ENCODE data around the gene HTN1.
"Not testable (repeated sequence)": the region's sequence is repeated elsewhere in the genome, so short reads cannot be mapped to it uniquely, and the experiment has no call there.

HTN1 gene

DNA sequence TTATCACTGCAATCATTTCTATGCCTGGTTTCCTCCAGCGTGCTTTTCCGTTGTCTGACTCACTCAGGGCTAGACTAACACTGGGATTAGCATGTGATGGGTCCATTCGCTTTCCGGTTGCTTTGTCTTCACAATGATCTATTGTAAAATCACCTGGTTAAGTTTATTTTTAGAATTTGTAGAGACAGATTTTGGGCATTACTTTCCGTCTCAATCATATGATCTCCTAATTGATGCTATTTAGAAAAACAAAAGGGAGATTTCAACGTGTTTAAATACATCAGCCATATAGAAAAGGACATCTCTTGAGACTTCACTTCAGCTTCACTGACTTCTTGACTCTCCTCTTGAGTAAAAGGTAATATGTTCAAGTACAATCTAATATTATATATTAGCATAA lies at the start of gene HTN1:
Gene HTN1, plus strand, starts transcription at position 301 of the 400 bp plus-strand sequence. CDS start 2,639 bp downstream, outside the sequence.
- not testable (repeated sequence) for H3K4me3 ChIP-seq (ENCODE audit: low read depth, low read length); DNase-seq (ENCODE audit: low read depth)

DNA sequence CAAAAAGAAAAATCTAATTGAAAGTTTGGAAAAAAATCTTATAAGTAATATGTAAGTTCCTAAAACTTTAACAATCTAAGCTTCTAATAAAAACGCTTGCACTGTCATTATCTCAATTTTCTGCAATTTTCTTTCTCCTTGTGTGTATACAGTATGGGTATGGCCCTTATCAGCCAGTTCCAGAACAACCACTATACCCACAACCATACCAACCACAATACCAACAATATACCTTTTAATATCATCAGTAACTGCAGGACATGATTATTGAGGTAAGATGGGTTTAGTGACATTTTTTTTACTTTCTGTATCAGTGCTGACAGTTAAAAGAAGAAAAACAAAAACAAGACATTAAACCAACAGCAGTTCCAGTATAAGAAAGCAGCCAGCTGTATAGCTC lies 49.5 kb upstream of the HTN1 start:
- no peak for DNase-seq (ENCODE audit: low read depth)
- TF ChIP-seq, protein P1, sequence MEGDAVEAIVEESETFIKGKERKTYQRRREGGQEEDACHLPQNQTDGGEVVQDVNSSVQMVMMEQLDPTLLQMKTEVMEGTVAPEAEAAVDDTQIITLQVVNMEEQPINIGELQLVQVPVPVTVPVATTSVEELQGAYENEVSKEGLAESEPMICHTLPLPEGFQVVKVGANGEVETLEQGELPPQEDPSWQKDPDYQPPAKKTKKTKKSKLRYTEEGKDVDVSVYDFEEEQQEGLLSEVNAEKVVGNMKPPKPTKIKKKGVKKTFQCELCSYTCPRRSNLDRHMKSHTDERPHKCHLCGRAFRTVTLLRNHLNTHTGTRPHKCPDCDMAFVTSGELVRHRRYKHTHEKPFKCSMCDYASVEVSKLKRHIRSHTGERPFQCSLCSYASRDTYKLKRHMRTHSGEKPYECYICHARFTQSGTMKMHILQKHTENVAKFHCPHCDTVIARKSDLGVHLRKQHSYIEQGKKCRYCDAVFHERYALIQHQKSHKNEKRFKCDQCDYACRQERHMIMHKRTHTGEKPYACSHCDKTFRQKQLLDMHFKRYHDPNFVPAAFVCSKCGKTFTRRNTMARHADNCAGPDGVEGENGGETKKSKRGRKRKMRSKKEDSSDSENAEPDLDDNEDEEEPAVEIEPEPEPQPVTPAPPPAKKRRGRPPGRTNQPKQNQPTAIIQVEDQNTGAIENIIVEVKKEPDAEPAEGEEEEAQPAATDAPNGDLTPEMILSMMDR (IDR thresholded peaks at IDR 0.05; ENCODE audit: insufficient read depth, low read depth, low read length, missing control alignments), result no peak
- no peak overlapping the region for H3K4me3 ChIP-seq (ENCODE audit: low read depth, low read length)

GRCh38 chr4:70002507-70002906 lies 47.7 kb upstream of the HTN1 start:
- no peak overlapping the region for H3K4me3 ChIP-seq (ENCODE audit: low read depth, low read length)
- TF ChIP-seq, protein P1 (IDR thresholded peaks at IDR 0.05; ENCODE audit: insufficient read depth, low read depth, low read length, missing control alignments), result no peak
- DNase-seq (ENCODE audit: low read depth), result no peak

DNA sequence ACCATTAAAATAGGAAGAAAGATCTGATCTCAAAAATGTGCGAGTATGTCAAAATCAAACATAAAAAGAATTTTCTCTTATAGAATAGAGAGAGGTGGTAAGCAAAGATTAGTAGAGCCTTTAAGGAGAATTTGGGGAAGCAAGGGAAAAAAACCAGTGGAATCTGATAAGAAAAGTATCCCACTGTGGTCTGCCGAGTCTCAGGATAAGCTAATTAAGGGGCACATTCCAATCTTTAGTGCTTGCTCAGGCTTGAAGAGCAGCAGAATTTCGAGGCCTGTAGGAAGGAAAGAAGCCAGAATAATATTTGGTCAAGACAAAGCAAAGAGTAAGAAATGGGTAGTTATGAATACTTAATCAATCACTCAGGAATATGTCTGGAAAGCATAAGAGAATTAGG lies 41.5 kb upstream of the HTN1 start:
- H3K4me3 ChIP-seq (ENCODE audit: low read depth, low read length), result no peak overlapping the region
- DNase-seq (ENCODE audit: low read depth), result no peak
- TF ChIP-seq, protein P1 (IDR thresholded peaks at IDR 0.05; ENCODE audit: insufficient read depth, low read depth, low read length, missing control alignments), result no peak

- DNase-seq (ENCODE audit: low read depth); H3K4me3 ChIP-seq (ENCODE audit: low read depth, low read length): not testable (repeated sequence)
Measured at GRCh38 chr4:70019006-70019405, 31.2 kb upstream of the HTN1 start.

DNA sequence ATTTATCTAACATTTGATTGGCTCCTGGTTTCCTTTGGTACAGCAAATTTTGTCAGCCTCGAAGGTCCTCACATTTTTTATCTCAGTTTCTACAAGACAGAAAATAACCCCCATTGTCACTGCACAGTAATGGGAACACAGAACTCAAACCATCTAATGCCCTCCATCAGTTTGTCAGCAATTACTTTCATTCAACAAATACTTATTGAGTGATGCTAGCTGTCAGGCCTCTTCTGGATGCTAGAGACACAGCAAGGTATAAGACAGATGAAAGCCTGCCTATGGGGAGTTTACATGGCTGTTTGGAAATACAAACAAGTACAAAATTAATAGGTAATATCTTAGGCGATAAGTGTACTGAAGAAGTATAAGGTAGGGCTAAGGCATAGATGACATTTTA lies 27.0 kb upstream of the HTN1 start:
- TF ChIP-seq, protein P1 (IDR thresholded peaks at IDR 0.05; ENCODE audit: insufficient read depth, low read depth, low read length, missing control alignments), result no peak
- no peak for DNase-seq (ENCODE audit: low read depth)
- no peak overlapping the region for H3K4me3 ChIP-seq (ENCODE audit: low read depth, low read length)

DNA sequence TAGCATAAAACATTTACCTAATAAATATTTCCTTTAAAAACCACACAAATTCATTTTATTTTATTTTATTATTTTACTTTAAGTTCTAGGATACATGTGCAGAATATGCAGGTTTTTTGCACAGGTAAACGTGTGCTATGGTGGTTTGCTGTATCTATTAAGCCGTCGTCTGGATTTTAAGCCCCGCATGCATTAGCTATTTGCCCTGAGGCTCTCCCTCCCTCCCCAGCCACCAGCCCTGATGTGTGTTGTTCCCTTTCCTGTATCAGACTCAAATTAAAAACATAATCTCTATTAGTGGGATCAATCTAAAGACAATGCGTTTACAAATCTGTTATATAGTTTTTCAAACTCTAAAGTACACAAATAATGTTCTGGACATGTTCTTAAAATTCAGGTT lies 23.2 kb upstream of the HTN1 start:
- TF ChIP-seq, protein P1 (IDR thresholded peaks at IDR 0.05; ENCODE audit: insufficient read depth, low read depth, low read length, missing control alignments), result no peak
- DNase-seq (ENCODE audit: low read depth), result no peak
- H3K4me3 ChIP-seq (ENCODE audit: low read depth, low read length), result no peak overlapping the region

DNA sequence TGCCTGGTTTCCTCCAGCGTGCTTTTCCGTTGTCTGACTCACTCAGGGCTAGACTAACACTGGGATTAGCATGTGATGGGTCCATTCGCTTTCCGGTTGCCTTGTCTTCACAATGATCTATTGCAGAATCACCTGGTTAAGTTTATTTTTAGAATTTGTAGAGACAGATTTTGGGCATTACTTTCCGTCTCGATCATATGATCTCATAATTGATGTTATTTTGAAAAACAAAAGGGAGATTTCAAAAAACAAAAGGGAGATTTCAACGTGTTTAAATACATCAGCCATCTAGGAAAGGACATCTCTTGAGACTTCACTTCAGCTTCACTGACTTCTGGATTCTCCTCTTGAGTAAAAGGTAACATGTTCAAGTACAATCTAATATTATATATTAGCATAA lies 22.1 kb upstream of the HTN1 start, which contains the start of gene HTN3:
Gene HTN3, plus strand, starts transcription at position 301 of the 400 bp plus-strand sequence. CDS start 2,282 bp downstream, outside the sequence.
- H3K4me3 ChIP-seq (ENCODE audit: low read depth, low read length); DNase-seq (ENCODE audit: low read depth): not testable (repeated sequence)

- H3K4me3 ChIP-seq (ENCODE audit: low read depth, low read length); DNase-seq (ENCODE audit: low read depth): not testable (repeated sequence)
Measured at GRCh38 chr4:70037559-70037958, 12.7 kb upstream of the HTN1 start.

GRCh38 chr4:70039928-70040327 lies 10.3 kb upstream of the HTN1 start:
- not testable (repeated sequence) for DNase-seq (ENCODE audit: low read depth); H3K4me3 ChIP-seq (ENCODE audit: low read depth, low read length)
